HCT116 (cell line): ENCODE results near the gene TENM4. TPM values are rescaled to one million over a fixed set of nuclear protein-coding genes. Genes with fewer than 3 reads are reported as not detected.

Experiments
- ATAC-seq: fragments of 200-7000 bp; cut with Tn5 transposase; 2 replicates; pipeline ENCODE4 v1.9.1; 2020; ENCODE audit warnings: mild to moderate bottlenecking, moderate library complexity
- BruUV-seq: library from RNA; stranded (reverse); fragments of 400-500 nt; replicated peaks from 2 replicates; lab custom pipeline; 2021; lab: Mats Ljungman, UMichigan
- CTCF ChIA-PET: fragments of 300-600 bp; sonication (Branson Sonifier 250); formaldehyde crosslinking; loops from one replicate; lab custom pipeline; 2021; ENCODE audit warnings: antibody characterized with exemption; lab: Charles Lee
- POLR2A ChIA-PET: fragments of 300-600, 350-600 bp; sonication (Branson Sonifier 250); formaldehyde crosslinking; loops from one replicate; lab custom pipeline; 2021; ENCODE audit warnings: antibody characterized with exemption; lab: Charles Lee
- RAD21 ChIA-PET, 2 experiments: fragments of 300-600 bp; sonication (Branson Sonifier 250); formaldehyde crosslinking; loops; one replicate each; lab custom pipeline; 2023; ENCODE audit warnings: low total read pairs in 2 of 2; ENCODE audit not compliant: uncharacterized antibody in 2 of 2, unreplicated experiment in 2 of 2, low non-redundant PET in 1 of 2; lab: Charles Lee
- DNase-seq: peaks from one replicate; pipeline ENCODE4 v3.0.0-alpha.2; 2010; ENCODE audit warnings: low read depth, low spot score
- H2AFZ ChIP-seq: fragments of 200-600 bp; shearing (Covaris generic), sonication (generic); 2 replicates; pipeline ENCODE4 v1.6.1; 2017; ENCODE audit warnings: low read depth, mixed run types, mixed read lengths, antibody characterized with exemption, low read length; ENCODE audit not compliant: poor library complexity, severe bottlenecking
- H3K27ac ChIP-seq: 2 replicates; pipeline ENCODE4 v1.5.1; 2012; ENCODE audit warnings: low read depth, low read length
- H3K27me3 ChIP-seq: fragments of 200-600 bp; sonication (generic); 2 replicates; pipeline ENCODE4 v1.6.1; 2016; ENCODE audit warnings: mixed run types, low read length, mixed read lengths; ENCODE audit not compliant: insufficient read depth
- H3K36me3 ChIP-seq, 2 experiments: fragments of 200-500 bp in 1 of 2; fragments of 200-600 bp in 1 of 2; sonication (Bioruptor generic) in 1 of 2; sonication (generic) in 1 of 2; 2 replicates each; pipeline versions ENCODE4 v1.5.1 to v1.6.1; 2014 to 2016; ENCODE audit warnings: low read length in 2 of 2, inconsistent platforms in 1 of 2, mixed read lengths in 1 of 2, mixed run types in 1 of 2; ENCODE audit not compliant: insufficient read depth in 2 of 2, control insufficient read depth in 1 of 2
- H3K4me1 ChIP-seq, 2 experiments: fragments of 200-600 bp in 1 of 2; sonication (generic) in 1 of 2; 2 replicates each; pipeline versions ENCODE4 v1.5.1 to v1.6.1; 2012 to 2017; ENCODE audit warnings: low read length in 2 of 2, inconsistent platforms in 1 of 2, mild to moderate bottlenecking in 1 of 2, mixed read lengths in 1 of 2, mixed run types in 1 of 2, moderate library complexity in 1 of 2; ENCODE audit not compliant: insufficient read depth in 2 of 2, control insufficient read depth in 1 of 2
- H3K4me2 ChIP-seq: fragments of 200-600 bp; sonication (generic); 2 replicates; pipeline ENCODE4 v1.6.1; 2017; ENCODE audit warnings: mixed run types, low read length, mixed read lengths
- H3K4me3 ChIP-seq, 2 experiments: fragments of 200-600 bp in 1 of 2; sonication (generic) in 1 of 2; replicated peaks in 1 of 2; 2 replicates each; pipeline ENCODE4 v1.5.1; 2011 to 2016; ENCODE audit warnings: low read length in 2 of 2, control low read depth in 1 of 2, low read depth in 1 of 2, mild to moderate bottlenecking in 1 of 2, mixed read lengths in 1 of 2, mixed run types in 1 of 2
- H3K79me2 ChIP-seq: fragments of 200-600 bp; sonication (generic); 2 replicates; pipeline ENCODE4 v1.6.1; 2017; ENCODE audit warnings: mild to moderate bottlenecking, mixed run types, low read length, moderate library complexity, mixed read lengths; ENCODE audit not compliant: insufficient read depth
- H3K9ac ChIP-seq: fragments of 200-600 bp; sonication (generic); 2 replicates; pipeline ENCODE4 v1.6.1; 2016; ENCODE audit warnings: low read length, mixed read lengths
- H3K9me2 ChIP-seq: fragments of 200-600 bp; sonication (generic), shearing (Covaris generic); 2 replicates; pipeline ENCODE4 v1.6.1; 2017; ENCODE audit warnings: mixed run types, mild to moderate bottlenecking, moderate library complexity; ENCODE audit not compliant: insufficient read depth
- H3K9me3 ChIP-seq, 2 experiments: fragments of 200-500 bp in 1 of 2; fragments of 200-600 bp in 1 of 2; sonication (Bioruptor generic) in 1 of 2; sonication (generic) in 1 of 2; 2 replicates each; pipeline ENCODE4 v1.6.1; 2014 to 2017; ENCODE audit warnings: low read length in 2 of 2, mixed read lengths in 2 of 2, inconsistent platforms in 1 of 2, low read depth in 1 of 2, mild to moderate bottlenecking in 1 of 2, mixed run types in 1 of 2, moderate library complexity in 1 of 2; ENCODE audit not compliant: control insufficient read depth in 1 of 2, insufficient read depth in 1 of 2
- H4K20me1 ChIP-seq: fragments of 200-600 bp; sonication (generic), shearing (Covaris generic); 2 replicates; pipeline ENCODE4 v1.6.1; 2017; ENCODE audit warnings: mixed run types, mild to moderate bottlenecking, moderate library complexity; ENCODE audit not compliant: insufficient read depth
- CBX3 ChIP-seq: IDR thresholded peaks from 2 replicates; pipeline ENCODE4 v1.6.1; 2012; ENCODE audit warnings: low read depth
- CEBPB ChIP-seq: IDR thresholded peaks from 2 replicates; pipeline ENCODE4 v1.6.1; 2012; ENCODE audit warnings: low read depth
- EGR1 ChIP-seq: IDR thresholded peaks from 2 replicates; pipeline ENCODE4 v1.6.1; 2012; ENCODE audit warnings: low read depth
- ELF1 ChIP-seq: IDR thresholded peaks from 2 replicates; pipeline ENCODE4 v1.6.1; 2012; ENCODE audit warnings: low read depth, borderline replicate concordance
- EZH2 ChIP-seq: fragments of 200-600 bp; sonication (generic); IDR thresholded peaks from 2 replicates; pipeline ENCODE4 v1.6.1; 2017; ENCODE audit warnings: antibody characterized with exemption, mixed run types
- FOSL1 ChIP-seq: IDR thresholded peaks from 2 replicates; pipeline ENCODE4 v1.6.1; 2012; ENCODE audit warnings: low read depth
- JUND ChIP-seq: IDR thresholded peaks from 2 replicates; pipeline ENCODE4 v1.6.1; 2012
- POLR2A ChIP-seq: IDR thresholded peaks from 2 replicates; pipeline ENCODE4 v1.7.0; 2011; ENCODE audit warnings: borderline replicate concordance; ENCODE audit not compliant: insufficient read depth, insufficient read length; ENCODE audit errors: extremely low read depth
- POLR2AphosphoS5 ChIP-seq: IDR thresholded peaks from 2 replicates; pipeline ENCODE4 v1.6.1; 2011; ENCODE audit warnings: mild to moderate bottlenecking, low read depth, low read length, moderate library complexity
- RAD21 ChIP-seq: IDR thresholded peaks from 2 replicates; pipeline ENCODE4 v1.6.1; 2012; ENCODE audit warnings: low read depth, mild to moderate bottlenecking
- SIN3A ChIP-seq: IDR thresholded peaks from 2 replicates; pipeline ENCODE4 v1.6.1; 2012; ENCODE audit warnings: low read depth
- ZFX ChIP-seq: fragments of 450-650 bp; IDR thresholded peaks from 2 replicates; pipeline ENCODE4 v1.6.1; 2017
- ZNF274 ChIP-seq: fragments of 200-500 bp; sonication (Bioruptor generic); IDR thresholded peaks from 2 replicates; pipeline ENCODE4 v1.6.1; 2014; ENCODE audit warnings: mild to moderate bottlenecking, low read depth, low read length, inconsistent platforms
- intact Hi-C: fragments of 100-400 bp; cut with micrococcal nuclease; formaldehyde crosslinking; loops from 2 replicates; pipeline ENCODE4 v1.10.0; 2022
- total RNA-seq: library from RNA; stranded (reverse); gene quantifications from one replicate; pipeline ENCODE4 v1.2.1, GENCODE V29; 2021; ENCODE audit not compliant: unreplicated experiment
- TF ChIP-seq, protein P1 (sequence below): IDR thresholded peaks from 2 replicates; pipeline ENCODE4 v1.6.1; 2011; ENCODE audit warnings: mild to moderate bottlenecking, low read length, moderate library complexity; ENCODE audit not compliant: insufficient replicate concordance; ENCODE audit errors: extremely low read depth
- TF ChIP-seq, protein P2 (sequence below): IDR thresholded peaks from 2 replicates; pipeline ENCODE4 v1.6.1; 2012
- TF ChIP-seq, protein P3 (sequence below), 3 experiments: fragments of 200-600 bp in 1 of 3; sonication (generic) in 1 of 3; IDR thresholded peaks in 2 of 3; conservative IDR thresholded peaks in 1 of 3; 2 replicates each; pipeline ENCODE4 v1.5.1; 2012 to 2017; ENCODE audit warnings: low read depth in 2 of 3, low read length in 2 of 3, antibody characterized with exemption in 1 of 3, borderline replicate concordance in 1 of 3, control low read depth in 1 of 3, mild to moderate bottlenecking in 1 of 3, mixed read lengths in 1 of 3, mixed run types in 1 of 3, moderate library complexity in 1 of 3; ENCODE audit not compliant: insufficient read depth in 1 of 3
- TF ChIP-seq, protein P4 (sequence below): IDR thresholded peaks from 2 replicates; pipeline ENCODE4 v1.6.1; 2012; ENCODE audit warnings: low read depth

TENM4 gene
- total RNA-seq, 1 experiment from 2014 or later: 0.05 TPM

DNA sequence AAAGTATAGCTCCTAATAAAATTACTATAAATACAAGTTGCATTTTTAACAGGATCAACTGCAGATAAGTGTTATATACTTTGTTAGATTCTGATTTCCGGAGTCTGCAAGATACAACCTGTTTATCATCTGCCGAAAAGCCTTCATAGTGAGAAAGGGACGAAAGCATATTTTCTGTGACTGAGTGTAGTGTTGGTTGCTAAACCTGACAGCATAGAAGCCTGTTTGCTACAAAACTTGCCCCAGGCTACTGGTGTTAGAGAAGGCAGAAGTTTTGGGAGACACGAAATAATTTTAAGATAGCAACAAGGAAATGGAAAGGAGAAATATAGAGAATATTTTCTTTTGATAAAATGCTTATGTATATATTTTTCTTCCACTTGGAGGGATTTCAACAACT lies 622.6 kb downstream of the TENM4 start (continued):
- TF ChIP-seq, protein P1, sequence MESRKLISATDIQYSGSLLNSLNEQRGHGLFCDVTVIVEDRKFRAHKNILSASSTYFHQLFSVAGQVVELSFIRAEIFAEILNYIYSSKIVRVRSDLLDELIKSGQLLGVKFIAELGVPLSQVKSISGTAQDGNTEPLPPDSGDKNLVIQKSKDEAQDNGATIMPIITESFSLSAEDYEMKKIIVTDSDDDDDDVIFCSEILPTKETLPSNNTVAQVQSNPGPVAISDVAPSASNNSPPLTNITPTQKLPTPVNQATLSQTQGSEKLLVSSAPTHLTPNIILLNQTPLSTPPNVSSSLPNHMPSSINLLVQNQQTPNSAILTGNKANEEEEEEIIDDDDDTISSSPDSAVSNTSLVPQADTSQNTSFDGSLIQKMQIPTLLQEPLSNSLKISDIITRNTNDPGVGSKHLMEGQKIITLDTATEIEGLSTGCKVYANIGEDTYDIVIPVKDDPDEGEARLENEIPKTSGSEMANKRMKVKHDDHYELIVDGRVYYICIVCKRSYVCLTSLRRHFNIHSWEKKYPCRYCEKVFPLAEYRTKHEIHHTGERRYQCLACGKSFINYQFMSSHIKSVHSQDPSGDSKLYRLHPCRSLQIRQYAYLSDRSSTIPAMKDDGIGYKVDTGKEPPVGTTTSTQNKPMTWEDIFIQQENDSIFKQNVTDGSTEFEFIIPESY: no peak
- TF ChIP-seq SIN3A (no peak), RAD21 (no peak), ELF1 (no peak), JUND (no peak), CBX3 (no peak), CEBPB (no peak)
- TF ChIP-seq, protein P2, sequence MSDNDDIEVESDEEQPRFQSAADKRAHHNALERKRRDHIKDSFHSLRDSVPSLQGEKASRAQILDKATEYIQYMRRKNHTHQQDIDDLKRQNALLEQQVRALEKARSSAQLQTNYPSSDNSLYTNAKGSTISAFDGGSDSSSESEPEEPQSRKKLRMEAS: no peak
- TF ChIP-seq, protein P3, sequence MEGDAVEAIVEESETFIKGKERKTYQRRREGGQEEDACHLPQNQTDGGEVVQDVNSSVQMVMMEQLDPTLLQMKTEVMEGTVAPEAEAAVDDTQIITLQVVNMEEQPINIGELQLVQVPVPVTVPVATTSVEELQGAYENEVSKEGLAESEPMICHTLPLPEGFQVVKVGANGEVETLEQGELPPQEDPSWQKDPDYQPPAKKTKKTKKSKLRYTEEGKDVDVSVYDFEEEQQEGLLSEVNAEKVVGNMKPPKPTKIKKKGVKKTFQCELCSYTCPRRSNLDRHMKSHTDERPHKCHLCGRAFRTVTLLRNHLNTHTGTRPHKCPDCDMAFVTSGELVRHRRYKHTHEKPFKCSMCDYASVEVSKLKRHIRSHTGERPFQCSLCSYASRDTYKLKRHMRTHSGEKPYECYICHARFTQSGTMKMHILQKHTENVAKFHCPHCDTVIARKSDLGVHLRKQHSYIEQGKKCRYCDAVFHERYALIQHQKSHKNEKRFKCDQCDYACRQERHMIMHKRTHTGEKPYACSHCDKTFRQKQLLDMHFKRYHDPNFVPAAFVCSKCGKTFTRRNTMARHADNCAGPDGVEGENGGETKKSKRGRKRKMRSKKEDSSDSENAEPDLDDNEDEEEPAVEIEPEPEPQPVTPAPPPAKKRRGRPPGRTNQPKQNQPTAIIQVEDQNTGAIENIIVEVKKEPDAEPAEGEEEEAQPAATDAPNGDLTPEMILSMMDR (IDR thresholded peaks at IDR 0.05 in 2 of 3, conservative IDR thresholded peaks at IDR 0.05 in 1 of 3; ENCODE audit: borderline replicate concordance in 1 of 3, insufficient read depth in 1 of 3, low read depth in 2 of 3, low read length in 2 of 3): no peak

DNA sequence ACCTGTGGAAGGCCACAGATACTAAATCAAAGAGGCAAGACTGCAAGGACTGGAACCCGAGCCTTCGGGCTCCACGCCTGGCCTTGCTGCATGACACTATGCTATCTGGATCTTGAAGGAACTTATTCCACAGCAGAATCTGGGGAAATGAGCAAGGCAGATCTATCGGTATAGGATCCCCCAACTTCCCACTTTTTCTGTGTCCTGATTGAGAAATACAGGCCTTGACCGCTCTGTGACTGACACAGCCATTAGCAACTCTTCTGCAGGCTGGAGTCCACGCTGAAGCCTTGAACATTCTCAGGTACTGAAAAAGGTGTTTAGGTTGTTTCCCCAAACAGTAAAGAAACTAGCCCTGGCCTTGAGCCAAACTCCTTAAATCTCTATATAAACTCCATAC lies 625.0 kb downstream of the TENM4 start:
- no TSS peak for BruUV-seq
- H3K27me3 ChIP-seq: 0 out of 2 replicates have a peak, but pooled peaks cover 16% of the 10 kb centered on the region
- no peaks in the 10 kb centered on the region for H3K4me1 ChIP-seq
- no peak overlapping the region for H3K4me2 ChIP-seq
- CTCF ChIA-PET: no interaction called here
- ATAC-seq (no peak), DNase-seq (no peak)
- H3K27ac ChIP-seq: no peak overlapping the region
- no peaks in the 10 kb centered on the region for H3K36me3 ChIP-seq
- H3K4me3 ChIP-seq: no peak overlapping the region
- no peaks in the 10 kb centered on the region for H3K79me2 ChIP-seq
- H3K9me2 ChIP-seq: no peaks in the 10 kb centered on the region
- POLR2A ChIA-PET: no interaction called here
- H3K9me3 ChIP-seq: no peaks in the 10 kb centered on the region
- RAD21 ChIA-PET: no interaction called here
- no peaks in the 10 kb centered on the region for H4K20me1 ChIP-seq
- H2AFZ ChIP-seq: no peak overlapping the region
- H3K9ac ChIP-seq: no peak overlapping the region
- intact Hi-C loops: no loop called here
- no peak for TF ChIP-seq ELF1
- no peak for TF ChIP-seq CEBPB
- TF ChIP-seq EGR1: no peak
- no peak for TF ChIP-seq EZH2
- TF ChIP-seq RAD21: no peak
- TF ChIP-seq FOSL1: no peak
- TF ChIP-seq ZFX: no peak
- TF ChIP-seq, protein P4, sequence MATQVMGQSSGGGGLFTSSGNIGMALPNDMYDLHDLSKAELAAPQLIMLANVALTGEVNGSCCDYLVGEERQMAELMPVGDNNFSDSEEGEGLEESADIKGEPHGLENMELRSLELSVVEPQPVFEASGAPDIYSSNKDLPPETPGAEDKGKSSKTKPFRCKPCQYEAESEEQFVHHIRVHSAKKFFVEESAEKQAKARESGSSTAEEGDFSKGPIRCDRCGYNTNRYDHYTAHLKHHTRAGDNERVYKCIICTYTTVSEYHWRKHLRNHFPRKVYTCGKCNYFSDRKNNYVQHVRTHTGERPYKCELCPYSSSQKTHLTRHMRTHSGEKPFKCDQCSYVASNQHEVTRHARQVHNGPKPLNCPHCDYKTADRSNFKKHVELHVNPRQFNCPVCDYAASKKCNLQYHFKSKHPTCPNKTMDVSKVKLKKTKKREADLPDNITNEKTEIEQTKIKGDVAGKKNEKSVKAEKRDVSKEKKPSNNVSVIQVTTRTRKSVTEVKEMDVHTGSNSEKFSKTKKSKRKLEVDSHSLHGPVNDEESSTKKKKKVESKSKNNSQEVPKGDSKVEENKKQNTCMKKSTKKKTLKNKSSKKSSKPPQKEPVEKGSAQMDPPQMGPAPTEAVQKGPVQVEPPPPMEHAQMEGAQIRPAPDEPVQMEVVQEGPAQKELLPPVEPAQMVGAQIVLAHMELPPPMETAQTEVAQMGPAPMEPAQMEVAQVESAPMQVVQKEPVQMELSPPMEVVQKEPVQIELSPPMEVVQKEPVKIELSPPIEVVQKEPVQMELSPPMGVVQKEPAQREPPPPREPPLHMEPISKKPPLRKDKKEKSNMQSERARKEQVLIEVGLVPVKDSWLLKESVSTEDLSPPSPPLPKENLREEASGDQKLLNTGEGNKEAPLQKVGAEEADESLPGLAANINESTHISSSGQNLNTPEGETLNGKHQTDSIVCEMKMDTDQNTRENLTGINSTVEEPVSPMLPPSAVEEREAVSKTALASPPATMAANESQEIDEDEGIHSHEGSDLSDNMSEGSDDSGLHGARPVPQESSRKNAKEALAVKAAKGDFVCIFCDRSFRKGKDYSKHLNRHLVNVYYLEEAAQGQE: no peak
- no peak for TF ChIP-seq POLR2AphosphoS5
- no peak for TF ChIP-seq SIN3A
- no peak for TF ChIP-seq POLR2A
- TF ChIP-seq ZNF274: no peak
